OCI-LY7 (cell line): ENCODE measurements around the gene SCLT1. TPM values are rescaled to one million over a fixed set of nuclear protein-coding genes. Genes with fewer than 3 reads are reported as not detected.

ENCODE experiments used
- BruUV-seq: library from RNA; stranded (reverse); fragments of 400-500 nt; replicated peaks from 2 replicates; lab custom pipeline; 2021; lab: Mats Ljungman, UMichigan
- CTCF ChIA-PET: fragments of 300-600 bp; sonication (Branson Sonifier 250); formaldehyde crosslinking; loops from one replicate; lab custom pipeline; 2022; ENCODE audit warnings: antibody characterized with exemption; ENCODE audit not compliant: unreplicated experiment; lab: Charles Lee
- POLR2A ChIA-PET: fragments of 300-600 bp; sonication (Branson Sonifier 250); formaldehyde crosslinking; loops from one replicate; lab custom pipeline; 2022; ENCODE audit warnings: antibody characterized with exemption; lab: Charles Lee
- DNase-seq: peaks from one replicate; pipeline ENCODE4 v3.0.0-alpha.2; 2015; ENCODE audit warnings: low spot score
- H2AFZ ChIP-seq: fragments of 200-600 bp; sonication (generic), shearing (Covaris generic); 2 replicates; pipeline ENCODE4 v1.6.1; 2014; ENCODE audit warnings: mild to moderate bottlenecking, antibody characterized with exemption, low read length, moderate library complexity
- H3K27ac ChIP-seq: fragments of 200-600 bp; sonication (generic); 2 replicates; pipeline ENCODE4 v1.5.1; 2014; ENCODE audit warnings: mixed run types, low read depth, mild to moderate bottlenecking, moderate library complexity, low read length, inconsistent platforms; ENCODE audit not compliant: poor library complexity, severe bottlenecking
- H3K36me3 ChIP-seq: fragments of 200-600 bp; sonication (generic); 2 replicates; pipeline ENCODE4 v1.6.1; 2014; ENCODE audit warnings: mild to moderate bottlenecking, antibody characterized with exemption, low read length, moderate library complexity, mixed read lengths; ENCODE audit not compliant: insufficient read depth
- H3K4me1 ChIP-seq: fragments of 200-600 bp; sonication (generic); 2 replicates; pipeline ENCODE4 v1.5.1; 2014; ENCODE audit warnings: mild to moderate bottlenecking, low read length; ENCODE audit not compliant: insufficient read depth, poor library complexity, severe bottlenecking
- H3K4me2 ChIP-seq: fragments of 200-600 bp; sonication (generic); 2 replicates; pipeline ENCODE4 v1.6.1; 2014; ENCODE audit warnings: mild to moderate bottlenecking, low read length
- H3K4me3 ChIP-seq: fragments of 200-600 bp; sonication (generic); 2 replicates; pipeline ENCODE4 v1.5.1; 2014; ENCODE audit warnings: mild to moderate bottlenecking, low read depth, low read length; ENCODE audit not compliant: poor library complexity, severe bottlenecking
- H3K79me2 ChIP-seq: fragments of 200-600 bp; sonication (generic); 2 replicates; pipeline ENCODE4 v1.6.1; 2016; ENCODE audit warnings: low read depth, mild to moderate bottlenecking, low read length, moderate library complexity, mixed read lengths; ENCODE audit not compliant: insufficient read depth
- H3K9me2 ChIP-seq: fragments of 200-600 bp; sonication (generic); 2 replicates; pipeline ENCODE4 v1.6.1; 2016; ENCODE audit warnings: mild to moderate bottlenecking, low read length, mixed read lengths; ENCODE audit not compliant: insufficient read depth
- H3K9me3 ChIP-seq: fragments of 200-600 bp; sonication (generic); 2 replicates; pipeline ENCODE4 v1.6.1; 2014; ENCODE audit warnings: mild to moderate bottlenecking, mixed run types, low read length, mixed read lengths
- H4K20me1 ChIP-seq: fragments of 200-600 bp; sonication (generic); 2 replicates; pipeline ENCODE4 v1.6.1; 2014; ENCODE audit warnings: mild to moderate bottlenecking, antibody characterized with exemption, low read length, moderate library complexity, mixed read lengths; ENCODE audit not compliant: insufficient read depth
- CTCF ChIP-seq: fragments of 200-600 bp; sonication (generic); conservative IDR thresholded peaks from 2 replicates; pipeline ENCODE4 v1.5.1; 2014; ENCODE audit warnings: mild to moderate bottlenecking, antibody characterized with exemption, low read length, moderate library complexity, mixed read lengths
- EZH2phosphoT487 ChIP-seq: fragments of 200-600 bp; sonication (generic); IDR thresholded peaks from 2 replicates; pipeline ENCODE4 v1.6.1; 2018; ENCODE audit warnings: low read depth, borderline replicate concordance, mild to moderate bottlenecking, mixed run types, antibody characterized with exemption, low read length, moderate library complexity, mixed read lengths
- intact Hi-C: fragments of 100-400 bp; cut with micrococcal nuclease; formaldehyde crosslinking; loops from one replicate; pipeline ENCODE4 v1.10.0; 2022; ENCODE audit not compliant: unreplicated experiment
- total RNA-seq, 2 experiments: library from RNA; depleted of rRNA in 1 of 2; stranded (reverse); fragments of >200 nt in 1 of 2; shearing (Covaris generic) in 1 of 2; gene quantifications; 2 replicates each; pipeline ENCODE4 v1.2.3, GENCODE V29; 2014 to 2022

SCLT1 gene
- total RNA-seq, 2 experiments from 2014 or later, result 36.9 to 42.0 TPM

GRCh38 chr4:128913228-128913627 lies 180.1 kb downstream of the SCLT1 start:
- ChIA-PET CTCF (no interaction called here), POLR2A (no interaction called here)
- Histone ChIP-seq H3K9me3 (no peaks in the 10 kb centered on the region), H3K4me2 (no peak overlapping the region), H3K27ac (no peak overlapping the region), H3K9me2 (no peaks in the 10 kb centered on the region), H3K79me2 (no peaks in the 10 kb centered on the region), H3K36me3 (no peaks in the 10 kb centered on the region), H4K20me1 (no peaks in the 10 kb centered on the region), H3K4me3 (no peak overlapping the region), H2AFZ (no peak overlapping the region), H3K4me1 (no peaks in the 10 kb centered on the region)
- no peak for DNase-seq
- BruUV-seq, result no TSS peak
- intact Hi-C loops, result no loop called here
- no peak for TF ChIP-seq CTCF
- no peak for TF ChIP-seq EZH2phosphoT487

- Histone ChIP-seq H3K27ac (no peak overlapping the region), H3K9me3 (no peaks in the 10 kb centered on the region), H3K4me1 (no peaks in the 10 kb centered on the region), H2AFZ (no peak overlapping the region), H3K4me2 (no peak overlapping the region), H3K9me2 (no peaks in the 10 kb centered on the region), H4K20me1 (no peaks in the 10 kb centered on the region), H3K79me2 (no peaks in the 10 kb centered on the region), H3K4me3 (no peak overlapping the region), H3K36me3 (no peaks in the 10 kb centered on the region)
- TF ChIP-seq EZH2phosphoT487, result no peak
- TF ChIP-seq CTCF, result no peak
- ChIA-PET CTCF (no interaction called here), POLR2A (no interaction called here)
- intact Hi-C loops, result no loop called here
- DNase-seq, result no peak
- BruUV-seq, result no TSS peak
Observed at GRCh38 chr4:128908735-128909134, 184.6 kb downstream of the SCLT1 start.

- Histone ChIP-seq H3K9me2 (no peaks in the 10 kb centered on the region), H3K4me2 (no peak overlapping the region), H4K20me1 (no peaks in the 10 kb centered on the region), H3K27ac (no peak overlapping the region), H3K79me2 (no peaks in the 10 kb centered on the region), H3K4me3 (no peak overlapping the region), H3K4me1 (no peaks in the 10 kb centered on the region), H3K9me3 (no peaks in the 10 kb centered on the region), H2AFZ (no peak overlapping the region), H3K36me3 (no peaks in the 10 kb centered on the region)
- intact Hi-C loops, result no loop called here
- no peak for DNase-seq
- ChIA-PET CTCF (no interaction called here), POLR2A (interaction anchor here (0.6 to 1.7 kb wide), 2 partner anchors 8 to 132 kb away, joined by 5 to 10 read pairs; no protein-coding TSS in a partner anchor)
- no TSS peak for BruUV-seq
- TF ChIP-seq CTCF (no peak), EZH2phosphoT487 (no peak)
Observed at GRCh38 chr4:128907981-128908380, 185.4 kb downstream of the SCLT1 start.
